KMS-11 (cell line): ENCODE measurements around the gene KRT31.

ENCODE experiments used
- H2AFZ ChIP-seq: fragments of 200-600 bp; sonication (generic); 2 replicates; pipeline ENCODE4 v1.6.1; 2016; ENCODE audit warnings: antibody characterized with exemption, mixed run types, low read depth
- H3K27ac ChIP-seq: fragments of 200-600 bp; sonication (generic); 2 replicates; pipeline ENCODE4 v1.6.1; 2016; ENCODE audit warnings: mild to moderate bottlenecking, mixed run types
- H3K27me3 ChIP-seq: fragments of 200-600 bp; sonication (generic); 2 replicates; pipeline ENCODE4 v1.6.1; 2017; ENCODE audit warnings: mild to moderate bottlenecking, low read depth, mixed run types, moderate library complexity; ENCODE audit not compliant: insufficient read depth
- H3K36me3 ChIP-seq: fragments of 200-600 bp; sonication (generic); 2 replicates; pipeline ENCODE4 v1.6.1; 2017; ENCODE audit warnings: mild to moderate bottlenecking, mixed run types; ENCODE audit not compliant: insufficient read depth
- H3K4me1 ChIP-seq: fragments of 200-600 bp; sonication (generic); 2 replicates; pipeline ENCODE4 v1.6.1; 2016; ENCODE audit warnings: mild to moderate bottlenecking, low read depth, mixed run types; ENCODE audit not compliant: poor library complexity, severe bottlenecking
- H3K4me2 ChIP-seq: fragments of 200-600 bp; sonication (generic); 2 replicates; pipeline ENCODE4 v1.7.0; 2016; ENCODE audit warnings: mild to moderate bottlenecking, mixed run types
- H3K4me3 ChIP-seq: fragments of 200-600 bp; sonication (generic); IDR thresholded peaks from 2 replicates; pipeline ENCODE4 v1.6.1; 2017; ENCODE audit warnings: low read depth, low read length, mixed read lengths; ENCODE audit not compliant: insufficient read depth
- H3K79me2 ChIP-seq: fragments of 200-600 bp; sonication (generic); 2 replicates; pipeline ENCODE4 v1.6.1; 2016; ENCODE audit warnings: low read depth, mixed run types; ENCODE audit not compliant: insufficient read depth
- H3K9ac ChIP-seq: fragments of 200-600 bp; sonication (generic); 2 replicates; pipeline ENCODE4 v1.6.1; 2016; ENCODE audit warnings: mild to moderate bottlenecking, mixed run types
- H4K20me1 ChIP-seq: fragments of 200-600 bp; sonication (generic); 2 replicates; pipeline ENCODE4 v1.6.1; 2016; ENCODE audit warnings: mild to moderate bottlenecking, mixed run types; ENCODE audit not compliant: insufficient read depth
- CTCF ChIP-seq: fragments of 200-600 bp; sonication (generic); conservative IDR thresholded peaks from 2 replicates; pipeline ENCODE4 v1.6.1; 2017; ENCODE audit warnings: low read depth, mild to moderate bottlenecking, antibody characterized with exemption, low read length, moderate library complexity, mixed read lengths

KRT31 gene

GRCh38 chr17:41396996-41397660 lies at the start of gene KRT31:
Gene KRT31, minus strand, starts transcription at chr17:41397608. Its CDS starts 69 bp downstream, at chr17:41397539.
- Histone ChIP-seq H3K4me1 (no peaks in the 10 kb centered on the region), H3K27ac (no peak within 1 kb of the TSS), H3K27me3 (no peaks in the 10 kb centered on the region), H3K9ac (no peak within 1 kb of the TSS), H4K20me1 (no peaks in the 10 kb centered on the region), H3K79me2 (no peaks in the 10 kb centered on the region), H3K36me3 (no peaks in the 10 kb centered on the region), H3K4me2 (no peak within 1 kb of the TSS), H3K4me3 (no peak within 1 kb of the TSS), H2AFZ (no peak within 1 kb of the TSS)
- no peak for TF ChIP-seq CTCF

- Histone ChIP-seq H3K9ac (no peak overlapping the region), H2AFZ (no peak overlapping the region), H4K20me1 (no peaks in the 10 kb centered on the region), H3K4me2 (no peak overlapping the region), H3K4me1 (no peaks in the 10 kb centered on the region), H3K36me3 (no peaks in the 10 kb centered on the region), H3K27ac (no peak overlapping the region), H3K79me2 (no peaks in the 10 kb centered on the region), H3K4me3 (no peak overlapping the region), H3K27me3 (no peaks in the 10 kb centered on the region)
- TF ChIP-seq CTCF, result no peak
These were observed 49.4 kb upstream of the KRT31 start for GRCh38 chr17:41446806-41447205.

- Histone ChIP-seq H3K9ac (no peak overlapping the region), H3K4me3 (no peak overlapping the region), H2AFZ (no peak overlapping the region), H3K36me3 (no peaks in the 10 kb centered on the region), H3K27me3 (no peaks in the 10 kb centered on the region), H4K20me1 (no peaks in the 10 kb centered on the region), H3K79me2 (no peaks in the 10 kb centered on the region), H3K4me2 (no peak overlapping the region), H3K4me1 (no peaks in the 10 kb centered on the region), H3K27ac (no peak overlapping the region)
- TF ChIP-seq CTCF, result no peak
These were observed 47.2 kb upstream of the KRT31 start for GRCh38 chr17:41444640-41445039.

- no peak overlapping the region for H3K9ac ChIP-seq
- no peaks in the 10 kb centered on the region for H3K36me3 ChIP-seq
- H4K20me1 ChIP-seq, result no peaks in the 10 kb centered on the region
These were observed 46.8 kb upstream of the KRT31 start for GRCh38 chr17:41444186-41444585.

More at GRCh38 chr17:41444186-41444585, 46.8 kb upstream of the KRT31 start:
- Histone ChIP-seq H3K27me3 (no peaks in the 10 kb centered on the region), H3K4me1 (no peaks in the 10 kb centered on the region), H3K4me2 (no peak overlapping the region), H3K27ac (no peak overlapping the region), H2AFZ (no peak overlapping the region), H3K79me2 (no peaks in the 10 kb centered on the region), H3K4me3 (no peak overlapping the region)
- no peak for TF ChIP-seq CTCF
